HG02884 (cell line): ENCODE data around the gene PVALB.

Experiments
- ATAC-seq: cut with Tn5 transposase; IDR thresholded peaks from one replicate; pipeline ENCODE4 v1.9.1; 2021; ENCODE audit warnings: mild to moderate bottlenecking, moderate library complexity; ENCODE audit not compliant: unreplicated experiment

PVALB gene

DNA sequence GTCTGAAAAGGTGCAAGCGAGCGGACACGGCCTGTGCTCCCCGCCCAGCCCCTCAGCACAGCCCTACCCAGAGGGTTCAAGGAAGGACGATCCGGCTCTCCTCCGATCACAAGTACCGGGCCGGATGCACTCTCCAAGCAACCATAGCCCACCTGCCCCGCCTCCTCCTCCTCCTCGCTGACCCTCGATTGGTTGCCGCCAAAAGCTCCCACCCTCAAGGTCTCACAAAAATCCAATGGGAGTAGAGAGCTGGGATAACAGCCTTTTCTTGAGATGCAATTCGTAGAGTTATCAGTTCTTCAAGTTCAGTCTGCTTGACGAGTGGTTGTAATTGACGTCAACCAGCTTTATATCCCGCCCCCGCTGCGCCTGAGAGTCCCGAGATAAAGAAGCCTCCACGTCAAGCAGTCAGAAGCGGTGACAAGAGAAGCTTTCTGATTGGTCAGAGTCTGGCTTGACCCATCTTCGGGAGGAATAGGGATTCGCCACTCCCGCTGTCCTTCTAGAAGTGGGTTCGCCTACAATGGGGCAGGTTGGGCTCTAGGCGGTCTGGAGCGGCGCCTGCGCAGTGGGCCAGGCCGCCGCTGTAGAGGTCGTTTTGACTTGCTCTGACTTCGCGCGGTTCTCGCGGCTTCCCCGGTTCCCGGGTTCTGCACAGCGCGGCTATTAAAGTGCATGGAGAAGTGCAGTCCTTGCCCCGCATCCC is 40.7 kb downstream of the PVALB start, which contains the start of gene IFT27:
Gene IFT27 (minus strand): TSS at position 156 of the 706 bp plus-strand sequence. CDS start 412 bp downstream, outside the sequence.
- peak; percentile 90 for ATAC-seq

DNA sequence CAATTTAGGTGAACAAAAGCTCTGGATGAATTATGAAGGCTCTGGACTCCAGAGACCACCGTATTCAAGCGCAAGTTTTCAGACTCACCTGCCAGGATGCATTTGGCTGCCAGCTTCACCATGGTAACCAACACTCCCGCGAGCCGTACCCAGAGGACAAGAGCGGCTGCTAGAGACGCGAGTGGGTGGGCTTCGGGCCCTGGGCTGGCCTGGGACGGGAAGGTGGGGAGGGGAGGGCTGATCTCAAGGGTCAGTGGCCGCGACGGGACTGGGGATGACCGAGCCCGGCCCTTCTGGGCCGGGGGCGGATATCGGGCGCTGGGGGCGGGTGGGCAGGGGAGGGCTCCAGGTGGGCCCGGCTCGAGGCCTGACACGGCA is 41.3 kb downstream of the PVALB start:
- no peak for ATAC-seq

DNA sequence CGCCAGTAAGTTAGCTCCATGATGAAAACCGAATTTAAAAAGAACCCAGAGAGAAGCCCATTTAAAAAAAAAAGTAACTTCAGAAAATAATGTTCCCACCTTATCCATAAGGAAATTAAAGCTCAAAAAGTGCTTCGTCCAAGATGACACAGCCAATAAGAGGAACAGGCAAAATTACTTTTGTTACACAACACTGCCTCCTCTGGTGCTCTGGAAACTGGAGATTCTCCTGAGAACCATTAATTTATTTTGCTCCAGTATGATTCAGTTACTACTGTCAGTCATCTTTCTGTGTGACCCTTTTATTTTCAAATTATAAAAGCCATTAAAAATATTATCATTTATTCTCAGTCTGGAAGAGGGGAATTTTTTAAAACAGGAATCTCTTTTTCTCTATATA is 42.9 kb downstream of the PVALB start:
- no peak for ATAC-seq

- ATAC-seq = no peak
These were observed 44.4 kb downstream of the PVALB start for GRCh38 chr22:36772451-36772850.

- ATAC-seq = no peak
These were observed 45.3 kb downstream of the PVALB start for GRCh38 chr22:36771356-36772063.

GRCh38 chr22:36770513-36771231 is 46.2 kb downstream of the PVALB start:
- ATAC-seq = no peak

- no peak for ATAC-seq
These were observed 47.0 kb downstream of the PVALB start for GRCh38 chr22:36769541-36770512.

DNA sequence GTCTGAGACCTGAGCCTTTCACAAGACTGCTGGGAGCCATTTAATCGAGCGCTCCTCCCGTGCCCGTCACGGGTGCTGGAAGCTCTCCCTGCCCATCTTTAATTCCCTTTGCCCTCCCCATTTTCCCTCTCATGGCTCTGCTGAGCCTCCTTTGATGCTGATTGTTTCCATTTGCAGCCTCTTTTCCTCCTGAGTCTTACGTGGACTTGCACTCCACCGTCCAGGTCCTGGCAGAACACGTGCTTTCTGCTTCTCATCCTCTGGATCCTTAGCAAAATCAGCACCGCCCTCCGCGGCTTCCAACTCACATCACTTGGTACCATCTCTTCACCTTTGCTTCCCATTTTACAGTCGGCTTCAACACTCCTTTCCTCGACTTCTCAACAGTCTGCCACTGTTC is 48.2 kb downstream of the PVALB start:
- ATAC-seq = no peak

DNA sequence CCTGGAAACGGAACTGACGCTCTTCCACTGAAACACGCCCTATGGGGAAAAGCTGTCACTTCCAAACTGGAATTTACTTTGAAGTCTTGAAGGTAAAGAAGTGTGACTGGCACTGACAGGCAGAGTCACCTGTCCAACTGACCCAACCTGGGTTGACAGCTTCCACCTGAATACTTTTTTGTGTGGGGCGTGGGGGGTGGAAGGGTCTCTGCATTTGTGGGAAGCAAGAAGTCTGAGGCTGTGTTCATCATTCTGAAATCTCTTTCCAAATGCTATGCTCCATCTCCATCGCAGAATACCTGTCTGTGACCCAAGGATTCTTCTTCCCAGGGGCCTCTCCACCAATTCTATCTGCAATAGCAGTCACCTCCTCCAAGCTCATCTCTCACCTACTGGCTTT is 48.7 kb downstream of the PVALB start:
- ATAC-seq = no peak

DNA sequence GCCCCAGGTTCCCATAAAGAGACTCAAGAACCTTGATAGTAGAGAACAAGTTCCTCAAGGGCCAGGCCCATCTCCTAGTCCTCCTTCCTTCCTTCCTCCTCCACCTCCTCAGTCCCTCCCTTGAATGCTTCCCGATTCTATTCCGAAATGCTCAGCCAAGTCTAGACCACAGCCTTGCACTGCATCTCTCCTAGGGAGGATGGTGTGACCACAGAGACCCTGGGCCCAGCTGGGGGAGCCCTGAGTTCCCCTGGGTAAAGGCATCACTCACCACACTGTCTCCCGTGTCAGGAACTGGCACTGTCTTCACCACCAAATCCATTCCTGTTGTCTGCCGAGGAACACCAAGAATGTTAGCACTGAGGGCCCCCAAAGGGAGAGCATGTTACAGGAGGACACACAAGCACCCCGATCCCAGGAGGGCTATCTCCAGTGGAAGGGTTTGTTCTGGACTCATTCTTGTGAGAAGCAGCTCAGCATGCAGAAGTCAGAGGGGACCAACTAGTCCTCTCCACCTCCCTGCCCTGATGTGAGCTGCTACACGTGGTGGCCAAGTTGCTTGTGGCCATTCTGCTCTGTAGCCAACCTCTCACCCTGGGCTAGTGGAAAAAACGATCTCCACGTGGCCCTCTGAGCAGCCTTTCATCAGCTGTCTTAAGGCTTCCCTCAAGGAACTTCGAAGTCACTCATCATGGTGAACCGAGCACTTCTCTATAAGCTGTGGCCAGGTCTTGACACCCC is 49.6 kb downstream of the PVALB start:
- ATAC-seq = no peak

DNA sequence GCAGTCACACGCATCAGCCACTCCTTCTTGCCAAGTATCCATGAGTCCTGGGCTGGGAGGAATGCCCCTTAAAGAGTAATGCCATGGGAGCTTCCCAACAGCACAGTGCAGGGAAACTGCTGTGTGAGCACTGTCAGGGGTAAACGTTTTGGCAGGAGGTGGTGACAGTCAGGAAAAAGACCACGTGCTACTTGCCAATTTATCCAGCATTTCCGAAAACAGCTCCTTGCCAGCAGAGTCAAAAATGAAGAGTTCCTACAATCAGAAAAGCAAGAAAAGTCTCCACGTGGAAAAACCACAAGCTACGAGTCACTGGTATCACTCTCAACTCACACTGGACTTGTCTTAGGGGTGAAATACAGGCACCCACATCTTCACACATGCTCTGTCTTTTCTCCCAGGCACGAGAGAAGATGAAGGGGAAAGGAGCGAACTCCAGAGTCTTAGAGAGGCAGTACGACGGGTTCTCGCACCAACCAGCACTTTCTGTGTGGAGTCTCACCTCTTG is 50.8 kb downstream of the PVALB start:
- ATAC-seq = no peak

DNA sequence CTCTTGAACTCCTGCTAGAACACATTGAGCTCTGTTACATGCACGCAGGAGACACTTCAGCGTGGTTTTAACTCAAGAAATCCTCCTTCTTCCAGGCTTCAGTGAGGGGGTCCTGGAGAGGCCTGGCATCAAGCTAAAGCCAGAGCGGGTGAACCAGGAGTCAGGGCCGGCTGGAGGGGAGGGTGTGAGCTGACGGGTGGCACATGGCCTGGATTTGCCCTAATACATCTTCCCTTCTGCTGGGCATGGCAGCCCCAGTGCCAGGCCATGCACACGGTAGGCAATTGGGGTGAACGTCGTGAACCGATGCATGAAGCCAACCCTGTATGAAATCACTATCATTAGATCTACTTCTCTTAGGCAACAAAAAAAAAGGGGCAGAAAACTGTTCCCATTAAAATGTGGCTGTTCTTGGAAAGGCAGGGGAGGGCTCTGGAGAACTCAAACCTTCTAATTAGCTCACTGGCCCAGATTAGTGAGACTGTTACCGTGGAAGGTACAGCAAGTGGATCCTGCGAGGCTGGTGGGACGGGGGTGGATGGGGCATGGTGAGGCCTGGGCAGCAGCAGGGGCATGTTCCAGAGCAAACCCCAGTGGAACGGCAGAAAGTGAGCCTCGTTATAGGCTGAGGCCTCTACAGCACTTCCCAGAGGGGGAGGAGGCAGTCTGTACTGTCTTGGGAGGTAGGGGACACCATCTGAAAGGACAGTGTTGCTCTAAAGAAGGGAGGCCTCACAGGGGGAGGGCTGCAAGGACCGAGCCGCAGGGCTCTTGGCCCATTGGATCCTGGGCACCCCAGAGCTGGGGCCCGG is 51.5 kb downstream of the PVALB start:
- no peak for ATAC-seq

- no peak for ATAC-seq
These were observed 52.2 kb downstream of the PVALB start for GRCh38 chr22:36764641-36765040.

DNA sequence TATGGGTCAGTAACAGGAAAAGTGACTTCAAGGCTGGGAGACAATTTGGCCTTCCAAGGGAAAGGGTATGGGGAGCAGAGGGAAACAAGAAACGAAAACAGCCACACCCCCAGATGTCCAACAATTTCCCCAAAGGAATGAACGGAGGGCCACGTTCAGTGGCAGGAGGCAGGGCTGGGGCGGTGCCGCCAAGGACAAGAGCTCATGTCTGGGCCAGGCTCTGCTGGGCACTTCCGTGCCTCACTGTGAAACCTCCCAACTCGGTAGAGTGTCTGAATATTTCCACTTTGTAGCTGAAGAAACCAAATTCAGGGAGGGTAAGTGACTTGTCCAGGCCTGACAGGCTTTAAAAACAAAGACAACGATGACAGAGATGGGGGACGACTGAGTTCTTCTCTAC is 52.8 kb downstream of the PVALB start:
- no peak for ATAC-seq

DNA sequence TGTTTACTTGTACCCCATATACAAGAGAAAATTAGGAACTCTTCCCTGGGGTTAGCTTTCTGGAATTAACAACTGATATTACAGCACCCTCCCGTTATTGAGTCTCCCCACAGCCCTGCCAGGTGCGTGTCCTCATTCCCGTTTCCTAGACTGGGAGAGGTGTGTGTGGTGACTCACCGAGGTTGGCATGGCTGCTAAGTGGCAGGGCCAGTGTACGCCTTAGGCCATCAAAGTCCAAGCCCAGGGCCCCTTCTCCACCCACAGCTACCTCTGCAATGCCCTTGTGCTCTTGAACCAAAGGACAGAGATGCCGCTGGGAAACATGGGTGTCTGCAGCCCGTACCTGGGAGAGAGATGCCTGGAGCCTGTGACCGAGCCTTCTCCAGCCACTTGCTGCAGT is 53.3 kb downstream of the PVALB start:
- ATAC-seq = no peak

DNA sequence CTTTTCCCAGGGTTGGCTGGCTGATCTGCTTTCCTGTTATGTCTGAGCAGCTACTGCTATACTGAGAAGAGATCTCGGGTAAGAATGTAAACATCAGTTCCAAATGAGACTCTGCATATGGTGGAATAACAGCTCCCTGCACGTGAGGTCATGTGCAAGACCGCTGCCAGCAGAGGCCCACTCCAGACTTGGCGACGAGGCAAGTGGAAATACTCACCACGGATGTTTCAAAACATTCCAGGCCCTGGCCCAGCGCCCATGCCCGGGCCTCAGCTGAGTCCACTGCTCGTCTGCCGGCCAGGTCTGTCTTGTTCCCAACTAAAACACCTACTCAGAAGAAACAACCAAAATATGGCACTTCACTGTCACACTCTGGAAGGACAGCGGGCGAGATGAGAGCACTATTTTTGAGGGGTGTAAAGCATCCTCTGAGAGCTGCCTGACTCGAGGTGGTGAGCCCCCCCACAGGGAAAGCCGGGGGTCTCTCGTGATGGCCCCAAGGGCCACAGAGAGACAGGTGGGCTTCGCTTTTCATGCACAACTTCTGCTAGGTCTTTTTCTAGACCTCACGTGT is 54.1 kb downstream of the PVALB start:
- no peak for ATAC-seq

DNA sequence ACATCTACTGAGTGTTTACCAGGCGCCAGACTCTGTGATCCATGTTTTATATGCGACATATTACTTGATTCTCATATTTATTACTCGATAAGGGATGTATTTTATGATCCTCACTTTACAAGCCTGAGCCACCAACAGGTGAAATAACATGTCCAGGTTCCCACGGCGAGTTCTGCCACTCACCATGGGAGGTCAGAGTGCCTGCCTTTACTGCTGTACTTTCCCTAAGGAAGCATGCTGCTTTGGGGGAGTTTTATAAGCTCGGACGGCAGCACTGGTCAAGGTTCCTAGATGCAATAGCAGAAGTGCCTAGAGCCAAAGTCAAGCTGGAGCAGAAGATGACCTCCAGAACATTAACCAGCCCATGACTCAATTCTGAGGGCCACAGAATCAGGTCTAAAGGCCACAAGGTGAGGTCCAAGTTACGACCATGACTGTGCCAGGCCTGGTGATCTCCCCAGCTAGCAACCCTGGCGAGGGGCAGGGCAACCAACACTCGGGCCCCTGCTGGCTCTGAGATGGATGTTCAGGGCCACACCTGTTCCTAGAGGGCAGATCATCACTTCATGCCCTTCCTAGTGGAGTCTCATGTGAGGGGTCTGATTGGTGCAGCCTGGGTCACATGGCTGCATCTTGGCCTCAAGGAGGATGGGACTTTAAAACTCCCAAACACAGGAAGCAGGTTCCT is 55.1 kb downstream of the PVALB start:
- no peak for ATAC-seq

DNA sequence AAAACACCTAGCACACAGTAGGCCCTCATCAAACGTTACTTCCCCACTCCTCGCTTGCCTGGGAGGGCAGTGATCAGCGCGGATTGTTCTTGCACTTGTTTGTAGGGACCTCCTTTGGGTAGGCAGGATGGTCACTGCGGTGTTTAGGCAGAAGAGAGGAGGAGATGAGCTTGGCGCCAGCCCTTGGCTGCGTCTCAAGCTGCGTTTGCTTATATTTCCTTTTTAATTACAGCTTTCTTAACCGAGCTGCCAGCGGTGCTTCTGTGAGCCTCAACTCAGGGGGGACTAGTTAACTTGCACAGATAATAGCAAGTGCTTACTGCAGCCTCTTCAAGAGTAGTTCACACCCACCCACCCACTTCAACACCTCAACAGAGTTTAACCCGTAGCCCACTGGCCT is 56.0 kb downstream of the PVALB start:
- ATAC-seq = no peak
